ENCODE measurements around the gene ZNF624. TPM values are rescaled to one million over a fixed set of nuclear protein-coding genes. Genes with fewer than 3 reads are reported as not detected.
A peak's percentile ranks its signal among the peaks of the same experiment; 100 is the strongest.
"Not testable (repeated sequence)": the region's sequence is repeated elsewhere in the genome, so short reads cannot be mapped to it uniquely, and the experiment has no call there.

The ZNF624 gene
- total RNA-seq = 1 to 10 TPM; 1.8 to 2.4 TPM
- polyA plus RNA-seq = under 1 TPM; 0.26 to 0.72 TPM

DNA sequence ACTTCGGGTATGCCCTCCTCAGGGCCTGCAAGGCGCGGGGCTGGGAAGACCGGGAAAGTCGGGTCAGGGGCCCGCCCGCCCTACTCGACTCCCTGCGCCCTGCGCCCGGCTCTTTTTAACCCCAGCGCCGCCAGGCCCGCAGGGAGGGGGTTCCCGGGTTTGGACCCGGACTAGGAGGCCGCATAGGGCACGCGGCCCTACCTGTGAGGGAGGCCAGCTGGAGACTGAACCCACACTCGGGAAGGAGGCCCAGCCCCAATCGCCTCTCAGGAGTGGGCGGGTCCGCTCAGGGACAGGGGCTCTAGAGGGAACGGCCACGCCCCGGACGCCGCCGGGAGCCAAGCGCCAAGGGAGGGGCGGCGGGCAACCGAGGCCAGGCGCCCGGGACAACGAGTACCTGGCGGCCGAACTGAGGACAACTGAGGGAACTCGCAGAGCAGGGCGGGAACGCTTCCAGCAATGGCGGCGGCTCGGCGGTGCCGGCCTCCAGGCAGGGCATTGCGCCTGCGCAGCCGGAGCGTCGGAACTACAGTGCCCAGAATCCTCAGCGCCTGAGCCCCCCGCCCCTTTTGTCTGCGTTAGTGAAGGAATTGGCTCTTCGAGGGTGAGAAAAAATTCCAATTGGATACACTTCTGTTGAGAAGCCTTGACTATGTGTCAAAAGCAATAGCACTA is at the start of gene ZNF624:
Gene ZNF624 (minus strand): TSS at position 484 of the 675 bp plus-strand sequence.
- H3K4me3 ChIP-seq (ENCODE audit: low read depth in 1 of 3, low read length in 3 of 3) = peak within 1 kb of the TSS; percentile 72 to 93 (median 81)
- peak within 1 kb of the TSS; percentile 75 to 78 for H3K9ac ChIP-seq (ENCODE audit: low read depth in 1 of 2, low read length in 2 of 2)
- peak; percentile 85 for DNase-seq (ENCODE audit: low spot score)
- peak within 1 kb of the TSS; percentile 74 to 81 for H3K27ac ChIP-seq (ENCODE audit: low read depth in 1 of 2, low read length in 2 of 2)
- TF ChIP-seq EGR1 (IDR thresholded peaks at IDR 0.05; ENCODE audit: low read depth in 2 of 2) = no peak
- TF ChIP-seq TAF1 (conservative IDR thresholded peaks at IDR 0.05) = peak; percentile 80
- TF ChIP-seq, protein P1, sequence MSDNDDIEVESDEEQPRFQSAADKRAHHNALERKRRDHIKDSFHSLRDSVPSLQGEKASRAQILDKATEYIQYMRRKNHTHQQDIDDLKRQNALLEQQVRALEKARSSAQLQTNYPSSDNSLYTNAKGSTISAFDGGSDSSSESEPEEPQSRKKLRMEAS (IDR thresholded peaks at IDR 0.05) = peak; percentile 11
- peak; percentile 67 for TF ChIP-seq RXRA (IDR thresholded peaks at IDR 0.05)
- peak; percentile 92 for TF ChIP-seq SP1 (IDR thresholded peaks at IDR 0.05)
- peak; percentile 25 for TF ChIP-seq FOXA2 (IDR thresholded peaks at IDR 0.05)
- TF ChIP-seq, protein P2, sequence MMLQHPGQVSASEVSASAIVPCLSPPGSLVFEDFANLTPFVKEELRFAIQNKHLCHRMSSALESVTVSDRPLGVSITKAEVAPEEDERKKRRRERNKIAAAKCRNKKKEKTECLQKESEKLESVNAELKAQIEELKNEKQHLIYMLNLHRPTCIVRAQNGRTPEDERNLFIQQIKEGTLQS (IDR thresholded peaks at IDR 0.05) = no peak
- peak in 1 of 2 donors; percentile 65 for TF ChIP-seq GABPA (IDR thresholded peaks at IDR 0.05 in 1 of 2, conservative IDR thresholded peaks at IDR 0.05 in 1 of 2)
- TF ChIP-seq, protein P3, sequence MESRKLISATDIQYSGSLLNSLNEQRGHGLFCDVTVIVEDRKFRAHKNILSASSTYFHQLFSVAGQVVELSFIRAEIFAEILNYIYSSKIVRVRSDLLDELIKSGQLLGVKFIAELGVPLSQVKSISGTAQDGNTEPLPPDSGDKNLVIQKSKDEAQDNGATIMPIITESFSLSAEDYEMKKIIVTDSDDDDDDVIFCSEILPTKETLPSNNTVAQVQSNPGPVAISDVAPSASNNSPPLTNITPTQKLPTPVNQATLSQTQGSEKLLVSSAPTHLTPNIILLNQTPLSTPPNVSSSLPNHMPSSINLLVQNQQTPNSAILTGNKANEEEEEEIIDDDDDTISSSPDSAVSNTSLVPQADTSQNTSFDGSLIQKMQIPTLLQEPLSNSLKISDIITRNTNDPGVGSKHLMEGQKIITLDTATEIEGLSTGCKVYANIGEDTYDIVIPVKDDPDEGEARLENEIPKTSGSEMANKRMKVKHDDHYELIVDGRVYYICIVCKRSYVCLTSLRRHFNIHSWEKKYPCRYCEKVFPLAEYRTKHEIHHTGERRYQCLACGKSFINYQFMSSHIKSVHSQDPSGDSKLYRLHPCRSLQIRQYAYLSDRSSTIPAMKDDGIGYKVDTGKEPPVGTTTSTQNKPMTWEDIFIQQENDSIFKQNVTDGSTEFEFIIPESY (IDR thresholded peaks at IDR 0.05) = peak; percentile 40
- peak in 1 of 2 donors; percentile 27 for TF ChIP-seq RAD21 (IDR thresholded peaks at IDR 0.05)
- TF ChIP-seq, protein P4, sequence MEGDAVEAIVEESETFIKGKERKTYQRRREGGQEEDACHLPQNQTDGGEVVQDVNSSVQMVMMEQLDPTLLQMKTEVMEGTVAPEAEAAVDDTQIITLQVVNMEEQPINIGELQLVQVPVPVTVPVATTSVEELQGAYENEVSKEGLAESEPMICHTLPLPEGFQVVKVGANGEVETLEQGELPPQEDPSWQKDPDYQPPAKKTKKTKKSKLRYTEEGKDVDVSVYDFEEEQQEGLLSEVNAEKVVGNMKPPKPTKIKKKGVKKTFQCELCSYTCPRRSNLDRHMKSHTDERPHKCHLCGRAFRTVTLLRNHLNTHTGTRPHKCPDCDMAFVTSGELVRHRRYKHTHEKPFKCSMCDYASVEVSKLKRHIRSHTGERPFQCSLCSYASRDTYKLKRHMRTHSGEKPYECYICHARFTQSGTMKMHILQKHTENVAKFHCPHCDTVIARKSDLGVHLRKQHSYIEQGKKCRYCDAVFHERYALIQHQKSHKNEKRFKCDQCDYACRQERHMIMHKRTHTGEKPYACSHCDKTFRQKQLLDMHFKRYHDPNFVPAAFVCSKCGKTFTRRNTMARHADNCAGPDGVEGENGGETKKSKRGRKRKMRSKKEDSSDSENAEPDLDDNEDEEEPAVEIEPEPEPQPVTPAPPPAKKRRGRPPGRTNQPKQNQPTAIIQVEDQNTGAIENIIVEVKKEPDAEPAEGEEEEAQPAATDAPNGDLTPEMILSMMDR (IDR thresholded peaks at IDR 0.05; ENCODE audit: low read depth, low read length, missing input control) = no peak
- TF ChIP-seq HNF4G (IDR thresholded peaks at IDR 0.05) = no peak
- TF ChIP-seq FOXA1 (IDR thresholded peaks at IDR 0.05) = peak; percentile 17
- TF ChIP-seq, protein P5, sequence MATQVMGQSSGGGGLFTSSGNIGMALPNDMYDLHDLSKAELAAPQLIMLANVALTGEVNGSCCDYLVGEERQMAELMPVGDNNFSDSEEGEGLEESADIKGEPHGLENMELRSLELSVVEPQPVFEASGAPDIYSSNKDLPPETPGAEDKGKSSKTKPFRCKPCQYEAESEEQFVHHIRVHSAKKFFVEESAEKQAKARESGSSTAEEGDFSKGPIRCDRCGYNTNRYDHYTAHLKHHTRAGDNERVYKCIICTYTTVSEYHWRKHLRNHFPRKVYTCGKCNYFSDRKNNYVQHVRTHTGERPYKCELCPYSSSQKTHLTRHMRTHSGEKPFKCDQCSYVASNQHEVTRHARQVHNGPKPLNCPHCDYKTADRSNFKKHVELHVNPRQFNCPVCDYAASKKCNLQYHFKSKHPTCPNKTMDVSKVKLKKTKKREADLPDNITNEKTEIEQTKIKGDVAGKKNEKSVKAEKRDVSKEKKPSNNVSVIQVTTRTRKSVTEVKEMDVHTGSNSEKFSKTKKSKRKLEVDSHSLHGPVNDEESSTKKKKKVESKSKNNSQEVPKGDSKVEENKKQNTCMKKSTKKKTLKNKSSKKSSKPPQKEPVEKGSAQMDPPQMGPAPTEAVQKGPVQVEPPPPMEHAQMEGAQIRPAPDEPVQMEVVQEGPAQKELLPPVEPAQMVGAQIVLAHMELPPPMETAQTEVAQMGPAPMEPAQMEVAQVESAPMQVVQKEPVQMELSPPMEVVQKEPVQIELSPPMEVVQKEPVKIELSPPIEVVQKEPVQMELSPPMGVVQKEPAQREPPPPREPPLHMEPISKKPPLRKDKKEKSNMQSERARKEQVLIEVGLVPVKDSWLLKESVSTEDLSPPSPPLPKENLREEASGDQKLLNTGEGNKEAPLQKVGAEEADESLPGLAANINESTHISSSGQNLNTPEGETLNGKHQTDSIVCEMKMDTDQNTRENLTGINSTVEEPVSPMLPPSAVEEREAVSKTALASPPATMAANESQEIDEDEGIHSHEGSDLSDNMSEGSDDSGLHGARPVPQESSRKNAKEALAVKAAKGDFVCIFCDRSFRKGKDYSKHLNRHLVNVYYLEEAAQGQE (IDR thresholded peaks at IDR 0.05) = peak; percentile 90
- peak; percentile 42 to 49 for TF ChIP-seq HNF4A (conservative IDR thresholded peaks at IDR 0.05)
- peak; percentile 99 for TF ChIP-seq YY1 (IDR thresholded peaks at IDR 0.05)
- no peaks in the 10 kb centered on the region for H3K9me3 ChIP-seq (ENCODE audit: control insufficient read depth in 4 of 4, low read length in 3 of 4)
- peaks cover 0 to 9% (median 8%) of the 10 kb centered on the region in 4 donors for H3K4me1 ChIP-seq (ENCODE audit: control insufficient read depth in 4 of 4, insufficient read depth in 4 of 4, low read length in 3 of 4)
- WGBS = under 1% methylated on average over 55 of the region's 55 CpGs
- H3K36me3 ChIP-seq (ENCODE audit: control insufficient read depth in 4 of 4, insufficient read depth in 3 of 4, low read depth in 1 of 4, low read length in 3 of 4) = no peaks in the 10 kb centered on the region
- H3K27me3 ChIP-seq (ENCODE audit: control insufficient read depth in 4 of 4, insufficient read depth in 4 of 4, low read length in 3 of 4) = no peaks in the 10 kb centered on the region

DNA sequence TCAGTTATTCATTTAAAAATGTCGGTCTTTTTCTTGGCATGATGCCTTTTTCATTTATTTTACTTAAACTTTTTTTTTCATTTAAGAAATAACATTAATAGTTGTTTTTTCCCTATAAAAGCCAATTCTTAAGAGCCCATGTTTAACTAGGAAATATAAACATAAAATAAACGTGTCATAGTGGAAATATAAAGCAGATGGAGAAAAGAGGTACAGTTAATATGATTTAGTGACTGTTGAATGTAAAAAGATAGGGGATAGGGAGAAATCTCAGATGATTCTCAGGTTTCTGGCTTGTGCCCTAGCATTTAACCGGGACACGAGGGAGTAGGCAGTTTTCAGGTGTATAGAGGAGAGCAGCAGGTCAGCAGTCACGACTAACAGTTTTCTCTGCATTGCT is 44.0 kb upstream of the ZNF624 start:
- not testable (repeated sequence) for H3K27ac ChIP-seq (ENCODE audit: low read depth in 1 of 2, low read length in 2 of 2); H3K36me3 ChIP-seq (ENCODE audit: control insufficient read depth in 4 of 4, insufficient read depth in 3 of 4, low read depth in 1 of 4, low read length in 3 of 4); DNase-seq (ENCODE audit: low spot score); H3K27me3 ChIP-seq (ENCODE audit: control insufficient read depth in 4 of 4, insufficient read depth in 4 of 4, low read length in 3 of 4); H3K9ac ChIP-seq (ENCODE audit: low read depth in 1 of 2, low read length in 2 of 2); H3K4me1 ChIP-seq (ENCODE audit: control insufficient read depth in 4 of 4, insufficient read depth in 4 of 4, low read length in 3 of 4); H3K4me3 ChIP-seq (ENCODE audit: low read depth in 1 of 3, low read length in 3 of 3); H3K9me3 ChIP-seq (ENCODE audit: control insufficient read depth in 4 of 4, low read length in 3 of 4)
- WGBS = 68% methylated on average over 5 of the region's 5 CpGs

DNA sequence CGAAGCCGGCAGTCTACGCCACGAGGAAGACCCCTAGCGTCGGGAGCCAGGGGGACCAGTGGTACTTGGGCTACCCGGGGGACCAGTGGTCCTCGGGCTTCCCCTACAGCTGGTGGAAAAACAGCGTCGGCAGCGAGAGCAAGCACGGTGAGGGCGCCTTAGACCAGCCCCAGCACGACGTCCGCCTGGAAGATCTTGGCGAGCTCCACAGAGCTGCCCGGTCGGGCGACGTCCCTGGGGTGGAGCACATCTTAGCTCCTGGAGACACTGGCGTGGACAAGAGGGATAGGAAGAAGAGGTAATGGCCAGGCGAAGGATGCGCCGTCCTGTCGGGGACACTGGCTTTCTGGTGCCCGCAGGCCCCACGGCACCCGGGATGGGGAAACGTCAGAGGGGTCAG is 36.8 kb upstream of the ZNF624 start:
- H3K4me1 ChIP-seq (ENCODE audit: control insufficient read depth in 4 of 4, insufficient read depth in 4 of 4, low read length in 3 of 4); H3K27me3 ChIP-seq (ENCODE audit: control insufficient read depth in 4 of 4, insufficient read depth in 4 of 4, low read length in 3 of 4); H3K4me3 ChIP-seq (ENCODE audit: low read depth in 1 of 3, low read length in 3 of 3); H3K27ac ChIP-seq (ENCODE audit: low read depth in 1 of 2, low read length in 2 of 2); H3K9ac ChIP-seq (ENCODE audit: low read depth in 1 of 2, low read length in 2 of 2); H3K36me3 ChIP-seq (ENCODE audit: control insufficient read depth in 4 of 4, insufficient read depth in 3 of 4, low read depth in 1 of 4, low read length in 3 of 4); DNase-seq (ENCODE audit: low spot score); H3K9me3 ChIP-seq (ENCODE audit: control insufficient read depth in 4 of 4, low read length in 3 of 4): not testable (repeated sequence)
- 74% methylated on average over 30 of the region's 30 CpGs for WGBS

All from liver (tissue), 9 donors.